Small intestine (tissue), 7 donors: ENCODE results near the gene PHACTR1. TPM values are rescaled to one million over a fixed set of nuclear protein-coding genes. Genes with fewer than 3 reads are reported as not detected.
A peak's percentile ranks its signal among the peaks of the same experiment; 100 is the strongest.

ENCODE experiments used
- DNase-seq, 2 donors: peaks; one replicate each; pipeline versions ENCODE4 v3.0.0 to v3.0.0-alpha.2; 2013
- FAIRE-seq: peaks from 2 replicates; lab custom pipeline; 2012; peaks lifted over from hg19 to GRCh38; lab: Jason Lieb, UNC
- H3K27ac ChIP-seq, 3 donors: one replicate each; pipeline ENCODE4 v1.5.1; 2013; ENCODE audit warnings: low read length in 2 of 3, mild to moderate bottlenecking in 2 of 3, control low read depth in 1 of 3, inconsistent platforms in 1 of 3, low read depth in 1 of 3, moderate library complexity in 1 of 3
- H3K27me3 ChIP-seq, 3 donors: one replicate each; pipeline ENCODE4 v1.6.1; 2013; ENCODE audit warnings: low read length in 3 of 3, inconsistent platforms in 1 of 3; ENCODE audit not compliant: control insufficient read depth in 3 of 3, insufficient read depth in 3 of 3
- H3K36me3 ChIP-seq, 3 donors: one replicate each; pipeline ENCODE4 v1.6.1; 2013; ENCODE audit warnings: low read length in 3 of 3, inconsistent platforms in 1 of 3, low read depth in 1 of 3, mild to moderate bottlenecking in 1 of 3, moderate library complexity in 1 of 3; ENCODE audit not compliant: control insufficient read depth in 3 of 3, insufficient read depth in 2 of 3
- H3K4me1 ChIP-seq, 3 donors: one replicate each; pipeline ENCODE4 v1.6.1; 2013; ENCODE audit warnings: low read length in 2 of 3, inconsistent platforms in 1 of 3, low read depth in 1 of 3, mild to moderate bottlenecking in 1 of 3, moderate library complexity in 1 of 3; ENCODE audit not compliant: control insufficient read depth in 3 of 3, insufficient read depth in 2 of 3
- H3K4me3 ChIP-seq, 3 donors: one replicate each; pipeline ENCODE4 v1.5.1; 2013; ENCODE audit warnings: low read length in 3 of 3, control low read depth in 1 of 3, inconsistent platforms in 1 of 3, low read depth in 1 of 3, mild to moderate bottlenecking in 1 of 3, moderate library complexity in 1 of 3
- H3K9me3 ChIP-seq, 2 donors: one replicate each; pipeline ENCODE4 v1.6.1; 2013; ENCODE audit warnings: low read depth in 1 of 2, low read length in 1 of 2; ENCODE audit not compliant: control insufficient read depth in 2 of 2, insufficient read depth in 1 of 2
- WGBS, 3 donors: extraction: QIAGEN DNeasy Blood & Tissue Kit; methylation state at CpG; one replicate each; pipeline ENCODE4 v1.1.7; 2013; 5-methylcytosine and 5-hydroxymethylcytosine counted together
- polyA plus RNA-seq, 4 donors: library from polyadenylated mRNA; stranded (reverse) in 3 of 4; unstranded in 1 of 4; fragments of 200-250 nt in 3 of 4; fragments of 120-200 nt in 1 of 4; gene quantifications; one replicate each; pipeline versions ENCODE4 v1.2.1 to v1.2.3, GENCODE V29; 2013
- donor health status: healthy with polysubstance abuse.
- donor health status: control.
- donor health status: control.
- donor health status: Bipolar disorder and iron deficiency.
- donor health status: healthy.

Gene PHACTR1
- polyA plus RNA-seq, 4 donors = 0.67 to 3.8 (median 1.8) TPM

DNA sequence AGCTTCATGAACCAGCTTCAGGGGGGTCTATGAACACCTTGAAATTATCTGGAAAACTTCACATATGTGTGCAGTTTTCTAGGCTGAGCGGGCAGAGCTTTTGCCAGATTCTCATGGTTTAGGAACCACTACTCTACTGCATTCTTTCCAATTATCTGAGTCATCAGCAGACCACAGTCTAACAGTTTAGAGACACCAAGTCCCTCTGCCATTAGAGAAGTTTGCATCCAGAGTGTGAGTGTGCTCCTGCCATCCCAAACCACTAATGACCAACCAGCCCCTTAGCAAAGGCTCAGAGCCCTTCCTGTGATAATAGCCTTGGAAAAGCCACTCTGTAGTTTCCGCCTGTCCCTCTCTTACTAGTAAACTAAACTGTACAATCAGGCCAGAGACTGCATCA, 96.8 kb downstream of the PHACTR1 start:
- FAIRE-seq (no peak), DNase-seq (no peak)
- Histone ChIP-seq H3K27me3 (peaks cover 0 to 3% (median 2%) of the 10 kb centered on the region in 3 donors), H3K36me3 (no peaks in the 10 kb centered on the region), H3K4me3 (no peak overlapping the region), H3K4me1 (no peaks in the 10 kb centered on the region), H3K9me3 (no peaks in the 10 kb centered on the region), H3K27ac (no peak overlapping the region)
- 87 to 95% (median 92%) methylated on average over 2 of the region's 2 CpGs for WGBS, 3 donors

- Histone ChIP-seq H3K4me3 (no peak overlapping the region), H3K4me1 (no peaks in the 10 kb centered on the region), H3K27ac (no peak overlapping the region), H3K9me3 (no peaks in the 10 kb centered on the region), H3K36me3 (no peaks in the 10 kb centered on the region), H3K27me3 (peaks cover 0 to 3% (median 2%) of the 10 kb centered on the region in 3 donors)
- FAIRE-seq (no peak), DNase-seq (no peak)
- 86 to 93% (median 88%) methylated on average over 2 of the region's 2 CpGs for WGBS, 3 donors
Measured at GRCh38 chr6:12814015-12814414, 97.4 kb downstream of the PHACTR1 start.

DNA sequence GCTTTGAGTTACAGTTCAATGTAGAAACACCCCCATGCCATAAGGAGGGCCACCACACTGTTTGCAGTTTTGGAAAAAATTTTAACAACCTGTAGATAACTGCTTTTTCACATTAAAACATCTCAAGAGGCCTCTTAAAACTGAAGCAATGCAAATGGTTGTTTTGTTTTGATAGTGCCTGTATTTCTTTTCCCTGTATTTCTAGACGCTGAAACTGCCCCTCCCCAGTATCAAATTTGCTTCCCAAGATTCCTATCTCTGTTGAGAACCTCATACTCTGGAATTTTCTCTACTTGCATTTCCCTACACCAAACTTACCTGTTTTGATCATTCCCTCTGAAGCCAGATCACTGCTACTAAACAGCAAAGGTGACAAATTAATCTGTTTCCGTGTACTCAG, 98.5 kb downstream of the PHACTR1 start:
- DNase-seq (no peak), FAIRE-seq (no peak)
- no peaks in the 10 kb centered on the region for H3K9me3 ChIP-seq
- no peak overlapping the region for H3K27ac ChIP-seq
- H3K36me3 ChIP-seq = no peaks in the 10 kb centered on the region
- H3K4me1 ChIP-seq = no peaks in the 10 kb centered on the region
- WGBS, 3 donors = 45 to 58% (median 48%) methylated on average over 2 of the region's 2 CpGs
- H3K4me3 ChIP-seq = no peak overlapping the region
- peaks cover 0 to 3% (median 2%) of the 10 kb centered on the region in 3 donors for H3K27me3 ChIP-seq

GRCh38 chr6:12815884-12816600, 99.5 kb downstream of the PHACTR1 start:
- no peak for DNase-seq
- Histone ChIP-seq H3K36me3 (no peaks in the 10 kb centered on the region), H3K27ac (no peak overlapping the region), H3K27me3 (peaks cover 0 to 3% (median 2%) of the 10 kb centered on the region in 3 donors), H3K4me1 (no peaks in the 10 kb centered on the region), H3K4me3 (no peak overlapping the region), H3K9me3 (no peaks in the 10 kb centered on the region)
- WGBS, 3 donors = 39 to 64% (median 60%) methylated on average over 4 of the region's 4 CpGs
- no peak for FAIRE-seq

DNA sequence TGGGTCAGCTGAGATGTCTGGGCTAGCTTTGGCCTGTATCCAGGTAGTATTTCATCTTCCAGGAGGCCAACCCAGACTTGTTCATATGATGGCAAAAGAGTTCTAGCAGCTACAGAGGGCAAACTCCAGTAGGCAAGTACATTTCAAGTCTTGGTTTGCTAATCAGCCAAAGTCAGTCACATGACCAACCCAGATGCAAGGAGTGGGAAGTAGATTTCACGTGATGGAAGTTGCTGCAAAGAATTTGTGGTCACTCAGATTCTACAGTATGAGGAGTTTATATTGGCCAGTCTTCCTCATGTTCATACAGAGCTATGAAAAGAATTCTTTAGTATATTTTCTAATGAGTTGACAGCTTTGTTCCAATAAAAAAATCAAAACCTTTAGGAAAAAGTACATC, 101.8 kb downstream of the PHACTR1 start:
- H3K4me3 ChIP-seq = no peak overlapping the region
- FAIRE-seq (no peak), DNase-seq (peak in 1 of 2 donors; percentile 3)
- H3K36me3 ChIP-seq = no peaks in the 10 kb centered on the region
- WGBS, 3 donors = 3 to 23% (median 19%) methylated on average over 1 of the region's 1 CpG
- no peaks in the 10 kb centered on the region for H3K9me3 ChIP-seq
- peaks cover 0 to 7% (median 2%) of the 10 kb centered on the region in 3 donors for H3K27me3 ChIP-seq
- no peak overlapping the region for H3K27ac ChIP-seq
- no peaks in the 10 kb centered on the region for H3K4me1 ChIP-seq

GRCh38 chr6:12823847-12824246, 107.3 kb downstream of the PHACTR1 start:
- 81 to 85% (median 82%) methylated on average over 8 of the region's 8 CpGs for WGBS, 3 donors
- H3K4me3 ChIP-seq = no peak overlapping the region
- DNase-seq = no peak
- H3K27me3 ChIP-seq = peaks cover 0 to 4% (median 0%) of the 10 kb centered on the region in 3 donors
- H3K4me1 ChIP-seq = no peaks in the 10 kb centered on the region
- H3K36me3 ChIP-seq = no peaks in the 10 kb centered on the region
- no peak overlapping the region for H3K27ac ChIP-seq
- no peak for FAIRE-seq
- no peaks in the 10 kb centered on the region for H3K9me3 ChIP-seq

DNA sequence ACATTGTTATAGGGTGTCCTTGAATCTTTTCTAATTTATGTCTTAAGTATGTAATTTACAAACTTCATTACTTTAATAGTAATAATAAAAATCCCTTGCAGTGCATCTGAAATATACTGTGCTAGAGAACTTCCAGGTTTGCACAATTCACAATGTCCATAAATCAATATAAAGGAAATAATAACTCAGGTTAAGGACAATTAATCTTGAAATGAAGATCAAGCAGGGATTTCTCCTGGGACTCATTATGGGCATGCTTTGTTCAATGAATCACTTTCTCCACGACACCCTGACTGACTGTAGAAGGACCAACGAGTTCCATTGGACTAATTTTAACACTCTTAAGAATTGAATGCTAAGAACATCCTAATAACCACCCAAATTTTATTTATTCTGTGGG, 110.0 kb downstream of the PHACTR1 start:
- no peaks in the 10 kb centered on the region for H3K4me1 ChIP-seq
- no peaks in the 10 kb centered on the region for H3K9me3 ChIP-seq
- no peak overlapping the region for H3K4me3 ChIP-seq
- H3K27me3 ChIP-seq = peaks cover 0 to 4% (median 0%) of the 10 kb centered on the region in 3 donors
- WGBS, 3 donors = 36 to 58% (median 48%) methylated on average over 2 of the region's 2 CpGs
- H3K36me3 ChIP-seq = no peaks in the 10 kb centered on the region
- no peak for DNase-seq
- no peak overlapping the region for H3K27ac ChIP-seq
- no peak for FAIRE-seq

- Histone ChIP-seq H3K27ac (no peak overlapping the region), H3K27me3 (no peaks in the 10 kb centered on the region), H3K4me3 (no peak overlapping the region), H3K9me3 (no peaks in the 10 kb centered on the region), H3K36me3 (no peaks in the 10 kb centered on the region), H3K4me1 (no peaks in the 10 kb centered on the region)
- WGBS, 3 donors = 71 to 84% (median 82%) methylated on average over 2 of the region's 2 CpGs
- DNase-seq (no peak), FAIRE-seq (no peak)
Measured at GRCh38 chr6:12827921-12828320, 111.4 kb downstream of the PHACTR1 start.
